Trophoblast cell (in vitro differentiated cells and primary cell): ENCODE data around the gene PARVB.

ENCODE experiments used
- DNase-seq, 2 donors: peaks; one replicate each; pipeline ENCODE4 v3.0.0-alpha.2; 2016
- H2AFZ ChIP-seq: 2 replicates; pipeline ENCODE4 v1.6.1; 2013; ENCODE audit warnings: low read length, moderate library complexity, mild to moderate bottlenecking; ENCODE audit not compliant: insufficient read depth, poor library complexity
- H2AK5ac ChIP-seq: 2 replicates; pipeline ENCODE4 v1.6.1; 2013; ENCODE audit warnings: mild to moderate bottlenecking, low read length
- H2BK120ac ChIP-seq: 2 replicates; pipeline ENCODE4 v1.6.1; 2013; ENCODE audit warnings: low read length, mild to moderate bottlenecking, moderate library complexity; ENCODE audit not compliant: insufficient read depth, poor library complexity
- H2BK12ac ChIP-seq: 2 replicates; pipeline ENCODE4 v1.6.1; 2013; ENCODE audit warnings: mild to moderate bottlenecking, low read length, moderate library complexity
- H2BK5ac ChIP-seq: 2 replicates; pipeline ENCODE4 v1.6.1; 2013; ENCODE audit warnings: low read length, low read depth, moderate library complexity, mild to moderate bottlenecking; ENCODE audit not compliant: poor library complexity
- H3K14ac ChIP-seq: 2 replicates; pipeline ENCODE4 v1.6.1; 2013; ENCODE audit warnings: mild to moderate bottlenecking, low read length
- H3K18ac ChIP-seq: 2 replicates; pipeline ENCODE4 v1.6.1; 2013; ENCODE audit warnings: mild to moderate bottlenecking, low read length
- H3K23ac ChIP-seq: 2 replicates; pipeline ENCODE4 v1.6.1; 2013; ENCODE audit warnings: low read length
- H3K27ac ChIP-seq: 2 replicates; pipeline ENCODE4 v1.5.1; 2013; ENCODE audit warnings: low read depth, mild to moderate bottlenecking, inconsistent platforms, low read length, moderate library complexity
- H3K27me3 ChIP-seq: 2 replicates; pipeline ENCODE4 v1.6.1; 2013; ENCODE audit warnings: inconsistent platforms, mild to moderate bottlenecking, low read length, moderate library complexity; ENCODE audit not compliant: insufficient read depth
- H3K36me3 ChIP-seq, 2 experiments: 1 replicate in 1 of 2; 2 replicates in 1 of 2; pipeline ENCODE4 v1.6.1; 2013; ENCODE audit warnings: low read length in 2 of 2, mild to moderate bottlenecking in 2 of 2, moderate library complexity in 1 of 2; ENCODE audit not compliant: insufficient read depth in 2 of 2, control insufficient read depth in 1 of 2
- H3K4ac ChIP-seq: 2 replicates; pipeline ENCODE4 v1.6.1; 2013; ENCODE audit warnings: low read depth, mild to moderate bottlenecking, low read length, moderate library complexity
- H3K4me1 ChIP-seq, 2 experiments: 1 replicate in 1 of 2; 2 replicates in 1 of 2; pipeline ENCODE4 v1.6.1; 2013; ENCODE audit warnings: low read length in 2 of 2, mild to moderate bottlenecking in 2 of 2, moderate library complexity in 1 of 2; ENCODE audit not compliant: insufficient read depth in 2 of 2, control insufficient read depth in 1 of 2
- H3K4me2 ChIP-seq: 2 replicates; pipeline ENCODE4 v1.6.1; 2013; ENCODE audit warnings: inconsistent platforms, mild to moderate bottlenecking, low read length, moderate library complexity
- H3K4me3 ChIP-seq: 2 replicates; pipeline ENCODE4 v1.5.1; 2013; ENCODE audit warnings: mild to moderate bottlenecking, low read depth, low read length, inconsistent platforms
- H3K79me1 ChIP-seq: one replicate; pipeline ENCODE4 v1.6.1; 2013; ENCODE audit warnings: low read length
- H3K79me2 ChIP-seq: 2 replicates; pipeline ENCODE4 v1.6.1; 2013; ENCODE audit warnings: low read length, mild to moderate bottlenecking; ENCODE audit not compliant: control insufficient read depth, insufficient read depth, poor library complexity
- H3K9ac ChIP-seq: 2 replicates; pipeline ENCODE4 v1.6.1; 2013; ENCODE audit warnings: mild to moderate bottlenecking, low read length
- H3K9me3 ChIP-seq: 2 replicates; pipeline ENCODE4 v1.6.1; 2013; ENCODE audit warnings: low read depth, mild to moderate bottlenecking, control low read depth, inconsistent platforms, low read length; ENCODE audit not compliant: insufficient read depth
- H4K12ac ChIP-seq: 2 replicates; pipeline ENCODE4 v1.6.1; 2013; ENCODE audit warnings: low read depth, mild to moderate bottlenecking, low read length, moderate library complexity
- H4K8ac ChIP-seq: 2 replicates; pipeline ENCODE4 v1.6.1; 2013; ENCODE audit warnings: low read depth, mild to moderate bottlenecking, low read length, moderate library complexity
- H4K91ac ChIP-seq: one replicate; pipeline ENCODE4 v1.6.1; 2013; ENCODE audit warnings: low read depth, mild to moderate bottlenecking, low read length, moderate library complexity
- WGBS: extraction: QIAGEN DNeasy Blood & Tissue Kit; methylation state at CpG from one replicate; pipeline ENCODE4 v1.1.7; 2013; ENCODE audit warnings: missing lambda C conversion rate; ENCODE audit not compliant: insufficient read length, insufficient coverage; ENCODE audit errors: extremely low coverage; 5-methylcytosine and 5-hydroxymethylcytosine counted together

PARVB gene

GRCh38 chr22:44161673-44162072, 137.6 kb downstream of the PARVB start:
- WGBS = no CpG with 5 or more reads among the region's 11 CpGs
- no peak overlapping the region for H3K23ac ChIP-seq
- no peak for DNase-seq
- H3K4me2 ChIP-seq = no peak overlapping the region
- H2BK12ac ChIP-seq = no peak overlapping the region
- H3K4me1 ChIP-seq = peaks cover 2 to 4% of the 10 kb centered on the region in 2 experiments
- H3K14ac ChIP-seq = no peak overlapping the region
- no peaks in the 10 kb centered on the region for H3K79me2 ChIP-seq
- no peak overlapping the region for H3K9ac ChIP-seq
- no peaks in the 10 kb centered on the region for H3K27me3 ChIP-seq
- H3K18ac ChIP-seq = no peak overlapping the region
- no peak overlapping the region for H4K8ac ChIP-seq
- H3K27ac ChIP-seq = no peak overlapping the region
- no peak overlapping the region for H2BK5ac ChIP-seq
- no peak overlapping the region for H2BK120ac ChIP-seq
- H3K4ac ChIP-seq = no peak overlapping the region
- no peak overlapping the region for H4K91ac ChIP-seq
- no peak overlapping the region for H2AFZ ChIP-seq
- H3K79me1 ChIP-seq = no peaks in the 10 kb centered on the region
- no peak overlapping the region for H2AK5ac ChIP-seq
- no peak overlapping the region for H4K12ac ChIP-seq
- H3K9me3 ChIP-seq = no peaks in the 10 kb centered on the region
- no peaks in the 10 kb centered on the region for H3K36me3 ChIP-seq
- H3K4me3 ChIP-seq = no peak overlapping the region

- Histone ChIP-seq H4K12ac (no peak overlapping the region), H2AFZ (no peak overlapping the region), H2BK120ac (no peak overlapping the region), H3K4ac (no peak overlapping the region), H3K36me3 (no peaks in the 10 kb centered on the region), H3K27ac (no peak overlapping the region), H2AK5ac (no peak overlapping the region), H2BK12ac (no peak overlapping the region), H4K8ac (no peak overlapping the region), H3K79me1 (no peaks in the 10 kb centered on the region), H3K23ac (no peak overlapping the region), H3K18ac (no peak overlapping the region), H3K14ac (no peak overlapping the region), H3K4me3 (no peak overlapping the region), H2BK5ac (no peak overlapping the region), H4K91ac (no peak overlapping the region), H3K4me2 (no peak overlapping the region), H3K9ac (no peak overlapping the region), H3K27me3 (no peaks in the 10 kb centered on the region), H3K79me2 (no peaks in the 10 kb centered on the region), H3K9me3 (no peaks in the 10 kb centered on the region), H3K4me1 (peaks cover 2 to 4% of the 10 kb centered on the region in 2 experiments)
- DNase-seq = no peak
- WGBS = no CpG with 5 or more reads among the region's 13 CpGs
These were observed 138.9 kb downstream of the PARVB start for GRCh38 chr22:44162960-44163359.

- Histone ChIP-seq H3K4ac (no peak overlapping the region), H3K27me3 (no peaks in the 10 kb centered on the region), H3K4me3 (no peak overlapping the region), H3K4me2 (no peak overlapping the region), H2AK5ac (no peak overlapping the region), H3K79me1 (no peaks in the 10 kb centered on the region), H3K18ac (no peak overlapping the region), H2BK5ac (no peak overlapping the region), H3K9ac (no peak overlapping the region), H3K4me1 (peaks cover 2 to 3% of the 10 kb centered on the region in 2 experiments), H4K12ac (no peak overlapping the region), H4K91ac (no peak overlapping the region), H3K79me2 (no peaks in the 10 kb centered on the region), H2BK12ac (no peak overlapping the region), H3K9me3 (no peaks in the 10 kb centered on the region), H3K14ac (no peak overlapping the region), H3K23ac (no peak overlapping the region), H3K27ac (no peak overlapping the region), H4K8ac (no peak overlapping the region), H2AFZ (no peak overlapping the region), H3K36me3 (no peaks in the 10 kb centered on the region), H2BK120ac (no peak overlapping the region)
- DNase-seq = no peak
- no CpG with 5 or more reads among the region's 18 CpGs for WGBS
These were observed 139.4 kb downstream of the PARVB start for GRCh38 chr22:44163536-44163935.

- Histone ChIP-seq H2BK12ac (no peak overlapping the region), H3K4me3 (no peak overlapping the region), H3K4me2 (no peak overlapping the region), H4K91ac (no peak overlapping the region), H2AK5ac (no peak overlapping the region), H3K14ac (no peak overlapping the region), H3K4me1 (no peaks in the 10 kb centered on the region), H3K4ac (no peak overlapping the region), H3K79me1 (no peaks in the 10 kb centered on the region), H3K36me3 (no peaks in the 10 kb centered on the region), H3K27me3 (no peaks in the 10 kb centered on the region), H4K12ac (no peak overlapping the region), H3K18ac (no peak overlapping the region), H2BK120ac (no peak overlapping the region), H3K79me2 (no peaks in the 10 kb centered on the region), H3K23ac (no peak overlapping the region), H3K9ac (no peak overlapping the region), H2AFZ (no peak overlapping the region), H4K8ac (no peak overlapping the region), H3K27ac (no peak overlapping the region), H2BK5ac (no peak overlapping the region), H3K9me3 (no peaks in the 10 kb centered on the region)
- no peak for DNase-seq
- WGBS = no CpG with 5 or more reads among the region's 11 CpGs
These were observed 139.9 kb downstream of the PARVB start for GRCh38 chr22:44164031-44164430.
